Stimulated activated memory B cell treated with anti-CD40 and anti-IgM and Interleukin-4, amounts not matched to agents 10 μg/mL and 1 μg/mL and 100 μg/mL, for 72 hours (primary cell): ENCODE measurements around the gene PCNX3.

Experiments used
- ATAC-seq: fragments of 150-1000 bp; cut with Tn5 transposase; 2 replicates; pipeline ENCODE4 v1.10.0; 2021
- H3K27ac Mint-ChIP-seq: one replicate; pipeline ENCODE4 v1.8.0; 2022; ENCODE audit warnings: mild to moderate bottlenecking, mixed read lengths
- H3K27me3 Mint-ChIP-seq: one replicate; pipeline ENCODE4 v1.8.0; 2022; ENCODE audit warnings: mixed read lengths
- H3K36me3 Mint-ChIP-seq: one replicate; pipeline ENCODE4 v1.8.0; 2022; ENCODE audit warnings: mixed read lengths
- H3K4me1 Mint-ChIP-seq: one replicate; pipeline ENCODE4 v1.8.0; 2022; ENCODE audit warnings: mixed read lengths
- H3K4me3 Mint-ChIP-seq: one replicate; pipeline ENCODE4 v1.8.0; 2022; ENCODE audit warnings: mild to moderate bottlenecking, moderate library complexity, mixed read lengths
- H3K9me3 Mint-ChIP-seq: one replicate; pipeline ENCODE4 v1.8.0; 2022; ENCODE audit warnings: mixed read lengths

Gene PCNX3

DNA sequence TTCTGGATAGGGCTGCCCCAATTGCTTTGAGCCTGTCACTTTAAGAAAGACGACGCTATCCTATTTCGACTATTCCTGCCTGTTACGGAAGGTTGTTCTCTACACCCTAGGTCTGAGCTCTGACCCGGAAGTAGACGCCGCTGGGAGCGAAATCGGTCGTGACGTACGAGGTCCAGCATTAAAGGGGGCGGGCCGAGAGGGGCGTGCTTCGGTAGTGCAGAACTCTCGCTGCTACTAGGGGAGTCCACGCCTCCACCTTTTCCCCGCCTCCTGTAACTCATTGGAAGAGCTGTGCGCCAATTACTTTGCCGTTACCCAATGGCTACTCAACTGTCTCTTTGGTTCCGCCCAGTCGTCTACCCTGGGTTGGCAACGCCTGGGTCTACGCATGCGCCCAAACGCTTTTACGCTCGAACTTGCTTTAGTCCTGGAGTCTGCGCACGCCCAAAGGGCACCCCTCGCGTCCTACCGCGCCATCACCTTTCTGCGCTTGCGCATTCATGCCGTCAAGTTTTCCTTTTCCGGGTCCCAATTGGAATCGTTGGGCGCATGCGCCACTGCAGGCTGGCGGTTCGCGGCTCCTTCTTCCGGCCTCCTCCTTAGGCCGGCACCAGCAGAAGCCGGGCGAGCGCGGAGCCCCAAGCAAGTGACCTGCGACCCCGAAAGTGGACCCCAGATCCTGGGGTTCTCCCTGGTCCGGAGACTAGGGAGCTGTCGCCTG is at the start of gene PCNX3:
PCNX3 (plus strand) TSS at position 548 of the 721 bp plus-strand sequence. CDS start 536 bp downstream, outside the sequence.
- Mint-ChIP-seq H3K36me3 (peaks cover 48% of the 10 kb centered on the region), H3K9me3 (no peaks in the 10 kb centered on the region), H3K4me1 (peaks cover 58% of the 10 kb centered on the region), H3K27me3 (no peaks in the 10 kb centered on the region), H3K27ac (peak within 1 kb of the TSS; percentile 94), H3K4me3 (peak within 1 kb of the TSS; percentile 86)
- ATAC-seq, result peak; percentile 93

DNA sequence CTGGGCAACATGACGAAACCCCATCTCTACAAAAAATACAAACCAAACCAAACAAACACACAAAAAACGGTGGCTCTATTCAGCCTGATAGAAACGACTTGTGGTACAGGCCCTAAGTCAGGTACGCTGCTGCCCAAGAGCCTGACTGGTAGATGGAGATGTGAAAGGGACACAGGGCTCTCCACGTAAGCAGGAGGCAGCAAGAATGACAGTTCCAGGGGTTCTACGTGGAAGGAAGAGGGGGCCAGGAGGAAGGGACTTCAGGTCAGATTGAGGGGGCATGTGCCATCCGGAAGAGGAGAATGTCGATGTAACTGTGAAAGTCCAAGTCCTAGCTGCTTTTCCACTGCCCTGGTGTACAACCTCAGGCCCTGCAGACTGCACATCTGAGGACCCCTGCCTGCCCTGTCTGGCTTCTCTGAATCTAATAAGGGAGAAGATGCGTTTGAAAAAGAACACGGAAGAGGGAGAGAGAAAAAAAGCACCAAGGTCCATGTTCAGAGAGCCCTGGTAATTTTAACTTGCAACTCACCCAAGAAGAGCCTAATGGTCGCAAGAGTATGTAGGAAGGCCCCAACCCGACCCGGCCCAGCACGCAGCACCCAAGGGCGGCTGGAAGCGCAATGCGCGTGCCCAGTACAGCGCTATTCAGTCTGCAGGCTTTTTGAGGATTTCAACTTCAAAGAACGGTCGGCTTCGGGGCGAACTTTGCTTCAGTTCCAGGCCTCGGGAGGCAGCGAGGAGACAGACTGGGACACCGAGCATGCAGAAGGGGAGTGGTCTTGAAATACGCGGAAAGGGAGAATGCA is 46.2 kb upstream of the PCNX3 start:
- no peaks in the 10 kb centered on the region for H3K27me3 Mint-ChIP-seq

DNA sequence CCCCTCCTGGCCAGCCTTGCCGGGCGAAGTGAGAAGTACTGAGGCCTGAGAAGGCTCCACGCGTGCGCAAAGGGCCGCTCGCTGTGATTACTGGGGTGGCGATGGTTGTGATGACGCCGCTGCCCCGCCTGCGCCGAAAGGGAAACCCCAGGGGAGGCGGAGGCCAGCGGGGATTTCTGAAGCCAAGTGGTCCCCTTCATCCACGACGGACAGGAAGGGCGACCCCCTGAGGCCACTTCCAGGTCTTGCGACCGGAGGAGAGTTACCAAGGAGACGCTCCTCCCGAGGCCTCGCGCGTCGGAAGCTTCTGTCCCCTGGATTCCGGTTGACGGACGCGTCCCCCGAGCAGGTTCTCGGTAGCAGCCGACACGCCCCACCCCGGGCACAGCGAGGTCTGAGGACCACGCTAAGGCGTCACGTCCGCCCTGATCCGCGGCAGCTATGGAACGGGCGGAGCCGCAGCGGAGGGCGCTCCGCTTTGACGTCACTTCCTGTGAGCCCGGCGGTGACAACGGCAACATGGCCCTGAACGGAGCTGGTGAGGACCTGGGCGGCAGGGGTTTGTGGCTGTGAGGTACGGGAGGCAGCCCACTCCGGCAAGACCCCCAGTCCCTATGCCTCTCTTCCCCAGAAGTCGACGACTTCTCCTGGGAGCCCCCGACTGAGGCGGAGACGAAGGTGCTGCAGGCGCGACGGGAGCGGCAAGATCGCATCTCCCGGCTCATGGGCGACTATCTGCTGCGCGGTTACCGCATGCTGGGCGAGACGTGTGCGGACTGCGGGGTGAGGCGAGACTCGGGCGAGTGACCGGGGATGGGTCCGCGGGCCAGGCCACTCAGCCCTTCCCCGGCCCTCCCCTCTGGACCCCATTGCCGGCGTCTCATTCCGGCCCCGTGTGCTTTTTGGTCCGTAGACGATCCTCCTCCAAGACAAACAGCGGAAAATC is 45.3 kb upstream of the PCNX3 start, which contains the start of gene ZNRD2:
ZNRD2 (plus strand) TSS at position 505 of the 946 bp plus-strand sequence; CDS start at position 520, 15 bp downstream.
- peaks cover 9% of the 10 kb centered on the region for H3K36me3 Mint-ChIP-seq
- peak; percentile 89 for ATAC-seq

More for the DNA sequence above, 46.2 kb upstream of the PCNX3 start:
- peak; percentile 35 for ATAC-seq
- peaks cover 9% of the 10 kb centered on the region for H3K36me3 Mint-ChIP-seq
- H3K9me3 Mint-ChIP-seq, result no peaks in the 10 kb centered on the region
- H3K27ac Mint-ChIP-seq, result peak overlapping the region; percentile 98
- H3K4me1 Mint-ChIP-seq, result peaks cover 76% of the 10 kb centered on the region
- H3K4me3 Mint-ChIP-seq, result peak overlapping the region; percentile 92

GRCh38 chr11:65571420-65571819 is 44.2 kb upstream of the PCNX3 start:
- no peak for ATAC-seq
- peak overlapping the region; percentile 92 for H3K4me3 Mint-ChIP-seq

More for the DNA sequence above, 45.3 kb upstream of the PCNX3 start, which contains the start of gene ZNRD2:
- H3K9me3 Mint-ChIP-seq, result no peaks in the 10 kb centered on the region
- H3K4me3 Mint-ChIP-seq, result peak within 1 kb of the TSS; percentile 92
- no peaks in the 10 kb centered on the region for H3K27me3 Mint-ChIP-seq
- peaks cover 80% of the 10 kb centered on the region for H3K4me1 Mint-ChIP-seq
- peak within 1 kb of the TSS; percentile 98 for H3K27ac Mint-ChIP-seq

GRCh38 chr11:65571940-65572339 is 43.6 kb upstream of the PCNX3 start:
- peak overlapping the region; percentile 55 for H3K27ac Mint-ChIP-seq
- ATAC-seq, result no peak
- H3K4me3 Mint-ChIP-seq, result peak overlapping the region; percentile 92
- H3K36me3 Mint-ChIP-seq, result peaks cover 9% of the 10 kb centered on the region
- peaks cover 71% of the 10 kb centered on the region for H3K4me1 Mint-ChIP-seq
- no peaks in the 10 kb centered on the region for H3K9me3 Mint-ChIP-seq
- H3K27me3 Mint-ChIP-seq, result no peaks in the 10 kb centered on the region

More at GRCh38 chr11:65571420-65571819, 44.2 kb upstream of the PCNX3 start:
- Mint-ChIP-seq H3K9me3 (no peaks in the 10 kb centered on the region), H3K36me3 (peaks cover 9% of the 10 kb centered on the region), H3K4me1 (peaks cover 71% of the 10 kb centered on the region), H3K27me3 (no peaks in the 10 kb centered on the region), H3K27ac (peak overlapping the region; percentile 98)

- ATAC-seq, result peak; percentile 39
- Mint-ChIP-seq H3K4me3 (peak within 1 kb of the TSS; percentile 92), H3K36me3 (peaks cover 9% of the 10 kb centered on the region), H3K4me1 (peaks cover 72% of the 10 kb centered on the region), H3K9me3 (no peaks in the 10 kb centered on the region), H3K27me3 (no peaks in the 10 kb centered on the region), H3K27ac (peak within 1 kb of the TSS; percentile 98)
Observed at GRCh38 chr11:65572356-65573051, 43.1 kb upstream of the PCNX3 start, which contains the start of gene FAM89B. TSS of gene FAM89B (plus strand) at chr11:65572538. CDS start at chr11:65572670, 132 bp downstream.

GRCh38 chr11:65573391-65574079 is 42.0 kb upstream of the PCNX3 start:
- peak overlapping the region; percentile 69 for H3K27ac Mint-ChIP-seq
- H3K4me1 Mint-ChIP-seq, result peaks cover 74% of the 10 kb centered on the region
- ATAC-seq, result no peak
- no peaks in the 10 kb centered on the region for H3K27me3 Mint-ChIP-seq
- H3K4me3 Mint-ChIP-seq, result peak overlapping the region; percentile 90
- peaks cover 9% of the 10 kb centered on the region for H3K36me3 Mint-ChIP-seq
- H3K9me3 Mint-ChIP-seq, result no peaks in the 10 kb centered on the region

GRCh38 chr11:65574109-65574810 is 41.3 kb upstream of the PCNX3 start:
- Mint-ChIP-seq H3K9me3 (no peaks in the 10 kb centered on the region), H3K4me1 (peaks cover 72% of the 10 kb centered on the region), H3K36me3 (peaks cover 16% of the 10 kb centered on the region), H3K4me3 (peak overlapping the region; percentile 90), H3K27me3 (no peaks in the 10 kb centered on the region), H3K27ac (peak overlapping the region; percentile 69)
- peak; percentile 59 for ATAC-seq

DNA sequence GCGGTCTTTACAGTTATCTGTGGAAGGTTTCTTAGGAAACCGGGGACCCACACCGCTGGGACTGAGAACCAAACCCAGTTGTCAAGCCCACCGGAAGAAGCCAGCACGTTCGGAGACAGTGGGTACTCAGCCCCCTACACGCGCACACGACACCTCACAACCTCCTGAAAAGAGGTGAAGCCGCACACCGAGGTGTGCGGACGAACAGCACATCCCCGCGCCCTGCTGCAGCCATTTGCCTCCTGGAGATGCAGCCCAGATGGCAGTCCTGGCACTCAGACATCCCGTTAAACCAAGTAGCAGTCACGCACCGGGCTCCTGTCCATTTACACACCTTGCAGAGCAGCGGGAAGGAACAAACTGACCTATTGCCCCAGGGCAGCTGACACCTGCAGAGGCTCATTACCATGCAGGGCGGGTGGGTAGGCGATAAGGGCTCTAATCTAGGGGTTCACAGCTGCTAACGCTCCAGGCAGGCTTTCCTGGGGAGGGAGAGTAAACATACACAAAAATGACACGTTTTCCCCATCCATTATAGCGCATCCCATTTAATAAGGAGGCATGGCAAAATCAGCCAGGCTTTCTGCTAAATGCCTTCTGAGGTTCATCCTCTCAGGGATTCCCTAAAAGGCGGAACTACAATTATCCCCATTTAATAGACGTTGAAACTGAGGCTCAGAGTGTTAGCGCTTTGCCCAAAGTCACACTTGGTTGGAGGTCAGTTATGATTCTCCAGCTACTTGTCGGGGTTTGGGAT is 40.6 kb upstream of the PCNX3 start:
- H3K27me3 Mint-ChIP-seq, result no peaks in the 10 kb centered on the region
- no peaks in the 10 kb centered on the region for H3K9me3 Mint-ChIP-seq
- peaks cover 24% of the 10 kb centered on the region for H3K36me3 Mint-ChIP-seq
- H3K4me1 Mint-ChIP-seq, result peaks cover 70% of the 10 kb centered on the region
- H3K4me3 Mint-ChIP-seq, result peak overlapping the region; percentile 82
- H3K27ac Mint-ChIP-seq, result peak overlapping the region; percentile 69
- peak; percentile 0 for ATAC-seq

DNA sequence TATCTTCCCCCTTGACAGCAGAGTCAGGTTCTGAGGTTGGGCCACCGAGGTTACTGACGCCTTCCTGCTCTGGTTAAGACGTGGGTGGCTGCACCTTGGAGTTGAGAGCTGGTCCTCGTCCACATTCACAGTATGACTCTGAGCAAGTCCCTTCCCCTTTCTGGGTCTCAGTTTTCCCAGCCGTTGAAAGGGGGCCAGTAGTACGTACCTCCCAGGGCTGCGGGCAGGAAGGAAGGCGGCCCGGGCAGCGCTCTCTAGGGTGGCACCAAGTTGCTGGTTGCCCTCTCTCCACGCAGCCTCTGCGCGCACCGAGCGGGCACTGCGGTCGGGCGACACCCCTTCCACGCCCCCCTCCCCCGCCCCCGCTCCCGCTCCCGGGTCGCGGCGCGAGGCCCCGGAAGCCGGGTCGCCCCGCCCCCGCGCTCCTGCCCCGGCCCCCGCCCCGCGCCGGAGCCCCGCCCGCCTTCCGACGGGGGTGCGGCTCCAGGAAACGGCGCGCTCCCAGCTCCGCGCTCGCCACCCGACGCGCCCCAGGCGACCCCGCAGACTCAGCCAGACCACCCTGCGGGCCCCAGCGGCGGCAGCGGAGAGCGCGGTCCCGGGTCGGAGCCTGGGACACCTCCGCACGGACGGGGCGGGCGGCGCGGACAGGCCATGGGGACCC is 39.9 kb upstream of the PCNX3 start, which contains the start of gene EHBP1L1:
EHBP1L1 (plus strand) TSS at position 486 of the 664 bp plus-strand sequence. CDS start 250 bp downstream, outside the sequence.
- H3K4me3 Mint-ChIP-seq, result peak within 1 kb of the TSS; percentile 85
- peak; percentile 56 for ATAC-seq
- H3K36me3 Mint-ChIP-seq, result peaks cover 29% of the 10 kb centered on the region
- H3K27ac Mint-ChIP-seq, result peak within 1 kb of the TSS; percentile 69
- H3K4me1 Mint-ChIP-seq, result peaks cover 64% of the 10 kb centered on the region
- H3K9me3 Mint-ChIP-seq, result no peaks in the 10 kb centered on the region
- no peaks in the 10 kb centered on the region for H3K27me3 Mint-ChIP-seq

GRCh38 chr11:65576232-65576866 is 39.2 kb upstream of the PCNX3 start:
- peak; percentile 0 for ATAC-seq
- Mint-ChIP-seq H3K4me1 (peaks cover 57% of the 10 kb centered on the region), H3K36me3 (peaks cover 32% of the 10 kb centered on the region), H3K9me3 (no peaks in the 10 kb centered on the region), H3K27ac (peak overlapping the region; percentile 69), H3K4me3 (peak overlapping the region; percentile 85), H3K27me3 (no peaks in the 10 kb centered on the region)
